Loucy (cell line): ENCODE data around the gene CD6.

Experiments used
- H2AFZ ChIP-seq: fragments of 200-600 bp; sonication (generic); 2 replicates; pipeline ENCODE4 v1.6.0; 2016; ENCODE audit warnings: antibody characterized with exemption, mild to moderate bottlenecking, low read length, moderate library complexity
- H3F3A ChIP-seq: fragments of 200-600 bp; 2 replicates; pipeline ENCODE4 v1.6.0; 2016; ENCODE audit warnings: antibody characterized with exemption, low read depth, mild to moderate bottlenecking
- H3K27me3 ChIP-seq: fragments of 200-600 bp; sonication (generic); 2 replicates; pipeline ENCODE4 v1.6.1; 2014; ENCODE audit warnings: low read length, mild to moderate bottlenecking; ENCODE audit not compliant: insufficient read depth, poor library complexity, severe bottlenecking
- H3K36me3 ChIP-seq: fragments of 200-600 bp; sonication (generic); 2 replicates; pipeline ENCODE4 v1.6.1; 2016; ENCODE audit warnings: low read length; ENCODE audit not compliant: insufficient read depth
- H3K4me1 ChIP-seq: fragments of 200-600 bp; sonication (generic); 2 replicates; pipeline ENCODE4 v1.5.1; 2014; ENCODE audit warnings: low read length, mild to moderate bottlenecking; ENCODE audit not compliant: insufficient read depth, poor library complexity, severe bottlenecking
- H3K4me2 ChIP-seq: fragments of 200-600 bp; sonication (generic); 2 replicates; pipeline ENCODE4 v1.6.0; 2014; ENCODE audit warnings: antibody characterized with exemption, low read length, low read depth, mild to moderate bottlenecking; ENCODE audit not compliant: poor library complexity, severe bottlenecking
- H3K4me3 ChIP-seq: fragments of 200-600 bp; sonication (generic); 2 replicates; pipeline ENCODE4 v1.5.1; 2014; ENCODE audit warnings: low read length, mild to moderate bottlenecking, mixed read lengths; ENCODE audit not compliant: poor library complexity, severe bottlenecking
- H3K79me2 ChIP-seq: fragments of 200-600 bp; sonication (generic); 2 replicates; pipeline ENCODE4 v1.6.1; 2014; ENCODE audit warnings: low read length; ENCODE audit not compliant: insufficient read depth
- H3K9ac ChIP-seq: fragments of 200-600 bp; sonication (generic); 2 replicates; pipeline ENCODE4 v1.6.0; 2014; ENCODE audit warnings: mild to moderate bottlenecking, low read depth, low read length, moderate library complexity; ENCODE audit not compliant: poor library complexity, severe bottlenecking
- H3K9me2 ChIP-seq: fragments of 200-600 bp; sonication (generic); replicated peaks from 2 replicates; pipeline ENCODE4 v1.6.1; 2016; ENCODE audit warnings: low read depth, low read length, mixed read lengths
- H3K9me3 ChIP-seq: fragments of 200-600 bp; sonication (generic); 2 replicates; pipeline ENCODE4 v1.6.1; 2014; ENCODE audit warnings: mild to moderate bottlenecking, antibody characterized with exemption, low read length, low read depth; ENCODE audit not compliant: insufficient read depth
- H4K20me1 ChIP-seq: fragments of 200-600 bp; sonication (generic); 2 replicates; pipeline ENCODE4 v1.6.0; 2014; ENCODE audit warnings: antibody characterized with exemption, low read length, mild to moderate bottlenecking; ENCODE audit not compliant: insufficient read depth, poor library complexity, severe bottlenecking
- EZH2phosphoT487 ChIP-seq: fragments of 200-600 bp; IDR thresholded peaks from 2 replicates; pipeline ENCODE4 v1.6.1; 2018; ENCODE audit warnings: antibody characterized with exemption, mild to moderate bottlenecking, moderate library complexity, borderline replicate concordance
- TF ChIP-seq, protein P1 (sequence below): fragments of 200-600 bp; sonication (generic); conservative IDR thresholded peaks from 2 replicates; pipeline ENCODE4 v1.5.1; 2014; ENCODE audit warnings: mild to moderate bottlenecking, antibody characterized with exemption, low read length

The CD6 gene

DNA sequence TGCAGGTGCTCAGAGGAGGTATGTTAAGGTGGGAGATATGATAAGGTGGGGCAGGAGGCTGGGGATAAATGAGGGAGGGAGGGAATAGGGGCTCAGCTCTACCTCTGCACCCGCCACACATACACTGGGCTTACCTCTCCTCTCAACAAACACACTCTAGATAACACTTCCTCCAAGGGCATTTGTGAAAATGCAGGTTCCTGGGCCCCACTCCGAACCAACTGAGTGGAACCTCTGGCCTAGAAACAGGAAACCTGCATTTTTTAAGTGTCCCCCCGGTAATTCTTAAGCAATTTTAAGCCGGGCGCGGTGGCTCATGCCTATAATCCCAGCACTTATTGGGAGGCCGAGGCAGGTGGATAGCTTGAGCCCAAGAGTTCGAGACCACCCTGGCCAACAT is 84.3 kb downstream of the CD6 start:
- no peaks in the 10 kb centered on the region for H3K4me1 ChIP-seq
- H3K79me2 ChIP-seq: no peaks in the 10 kb centered on the region
- TF ChIP-seq, protein P1, sequence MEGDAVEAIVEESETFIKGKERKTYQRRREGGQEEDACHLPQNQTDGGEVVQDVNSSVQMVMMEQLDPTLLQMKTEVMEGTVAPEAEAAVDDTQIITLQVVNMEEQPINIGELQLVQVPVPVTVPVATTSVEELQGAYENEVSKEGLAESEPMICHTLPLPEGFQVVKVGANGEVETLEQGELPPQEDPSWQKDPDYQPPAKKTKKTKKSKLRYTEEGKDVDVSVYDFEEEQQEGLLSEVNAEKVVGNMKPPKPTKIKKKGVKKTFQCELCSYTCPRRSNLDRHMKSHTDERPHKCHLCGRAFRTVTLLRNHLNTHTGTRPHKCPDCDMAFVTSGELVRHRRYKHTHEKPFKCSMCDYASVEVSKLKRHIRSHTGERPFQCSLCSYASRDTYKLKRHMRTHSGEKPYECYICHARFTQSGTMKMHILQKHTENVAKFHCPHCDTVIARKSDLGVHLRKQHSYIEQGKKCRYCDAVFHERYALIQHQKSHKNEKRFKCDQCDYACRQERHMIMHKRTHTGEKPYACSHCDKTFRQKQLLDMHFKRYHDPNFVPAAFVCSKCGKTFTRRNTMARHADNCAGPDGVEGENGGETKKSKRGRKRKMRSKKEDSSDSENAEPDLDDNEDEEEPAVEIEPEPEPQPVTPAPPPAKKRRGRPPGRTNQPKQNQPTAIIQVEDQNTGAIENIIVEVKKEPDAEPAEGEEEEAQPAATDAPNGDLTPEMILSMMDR: no peak
- no peak for TF ChIP-seq EZH2phosphoT487
- H3K4me3 ChIP-seq: no peak overlapping the region
- H2AFZ ChIP-seq: no peak overlapping the region
- H3K9ac ChIP-seq: no peak overlapping the region
- H3K36me3 ChIP-seq: no peaks in the 10 kb centered on the region
- no peaks in the 10 kb centered on the region for H3K9me3 ChIP-seq
- H3F3A ChIP-seq: no peaks in the 10 kb centered on the region
- H4K20me1 ChIP-seq: no peaks in the 10 kb centered on the region
- H3K4me2 ChIP-seq: no peak overlapping the region
- no peaks in the 10 kb centered on the region for H3K27me3 ChIP-seq
- no peaks in the 10 kb centered on the region for H3K9me2 ChIP-seq

DNA sequence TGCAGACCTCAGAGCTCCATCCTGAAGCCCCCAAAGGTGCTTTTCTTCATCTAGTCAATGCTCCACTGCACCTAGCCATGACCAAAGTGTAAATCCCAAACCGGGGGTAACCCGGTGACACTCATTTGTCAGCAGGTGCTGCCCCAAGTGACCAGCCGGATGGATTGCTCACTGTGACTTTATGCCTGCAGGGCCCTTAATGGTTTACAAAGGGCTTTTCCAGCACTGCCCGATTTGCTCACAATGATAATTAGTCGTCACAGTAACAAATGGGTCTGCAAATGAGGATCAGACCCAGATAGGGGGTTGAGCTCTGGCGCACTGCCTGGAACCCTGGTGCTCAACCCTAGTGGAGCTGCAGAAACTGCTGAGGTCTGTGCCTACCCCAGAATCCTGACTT is 85.1 kb downstream of the CD6 start:
- H4K20me1 ChIP-seq: no peaks in the 10 kb centered on the region
- H3K9me3 ChIP-seq: no peaks in the 10 kb centered on the region
- no peaks in the 10 kb centered on the region for H3K27me3 ChIP-seq
- no peak overlapping the region for H2AFZ ChIP-seq
- H3K4me3 ChIP-seq: no peak overlapping the region
- TF ChIP-seq, protein P1: no peak
- no peak for TF ChIP-seq EZH2phosphoT487
- no peak overlapping the region for H3K9ac ChIP-seq
- H3F3A ChIP-seq: no peaks in the 10 kb centered on the region
- no peak overlapping the region for H3K4me2 ChIP-seq
- H3K4me1 ChIP-seq: no peaks in the 10 kb centered on the region
- H3K9me2 ChIP-seq: no peaks in the 10 kb centered on the region
- no peaks in the 10 kb centered on the region for H3K79me2 ChIP-seq
- no peaks in the 10 kb centered on the region for H3K36me3 ChIP-seq

DNA sequence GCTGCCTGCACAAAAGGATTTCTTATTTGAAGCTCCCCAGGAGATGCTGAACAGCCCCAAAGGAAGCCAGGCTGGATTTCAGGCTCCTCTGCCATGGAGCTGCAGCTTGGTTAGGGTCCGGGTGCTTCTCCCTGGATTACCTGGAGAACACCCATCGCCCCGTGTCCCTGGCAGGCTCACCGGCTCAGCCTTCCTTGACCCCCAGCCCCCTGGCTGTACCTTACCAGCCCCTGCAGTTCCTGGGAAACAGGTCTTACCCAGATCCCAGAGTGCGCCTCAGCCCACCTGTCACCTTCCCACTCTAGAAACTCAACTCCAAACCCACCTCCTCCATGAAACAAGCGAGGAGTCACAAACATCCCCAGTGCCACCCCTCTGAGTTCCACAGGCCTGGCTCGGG is 85.5 kb downstream of the CD6 start:
- Histone ChIP-seq H3K4me1 (no peaks in the 10 kb centered on the region), H3K9me3 (no peaks in the 10 kb centered on the region), H3K79me2 (no peaks in the 10 kb centered on the region), H3K4me2 (no peak overlapping the region), H3K36me3 (no peaks in the 10 kb centered on the region), H3F3A (no peaks in the 10 kb centered on the region), H3K27me3 (no peaks in the 10 kb centered on the region), H3K9ac (no peak overlapping the region), H3K4me3 (no peak overlapping the region), H2AFZ (no peak overlapping the region), H4K20me1 (no peaks in the 10 kb centered on the region), H3K9me2 (no peaks in the 10 kb centered on the region)
- TF ChIP-seq EZH2phosphoT487: no peak

DNA sequence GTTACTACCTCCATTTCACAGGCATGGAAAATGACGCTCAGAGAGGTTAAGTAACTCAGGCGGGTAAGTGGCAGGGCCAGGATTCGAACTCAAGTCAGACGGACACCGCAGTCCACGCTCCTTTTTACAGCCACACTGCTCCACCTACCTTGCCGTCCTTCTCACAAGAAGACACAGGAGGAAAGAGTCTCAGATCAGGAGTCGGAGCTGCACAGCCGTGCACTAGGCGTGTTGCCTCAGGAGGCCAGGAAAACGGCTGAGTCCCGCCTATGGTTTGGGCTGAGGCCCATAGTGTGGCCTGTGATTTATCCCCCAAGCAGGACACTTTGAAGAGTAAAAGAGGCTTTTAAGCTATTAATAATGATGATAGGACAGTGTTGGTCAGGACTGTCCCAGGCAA is 86.1 kb downstream of the CD6 start:
- no peaks in the 10 kb centered on the region for H3K9me2 ChIP-seq

More for the DNA sequence above, 86.1 kb downstream of the CD6 start:
- H3K79me2 ChIP-seq: no peaks in the 10 kb centered on the region
- H3K9me3 ChIP-seq: no peaks in the 10 kb centered on the region
- H3K4me3 ChIP-seq: no peak overlapping the region
- no peaks in the 10 kb centered on the region for H4K20me1 ChIP-seq
- no peak overlapping the region for H2AFZ ChIP-seq
- H3K36me3 ChIP-seq: no peaks in the 10 kb centered on the region
- no peaks in the 10 kb centered on the region for H3K27me3 ChIP-seq
- H3K4me2 ChIP-seq: no peak overlapping the region
- H3K4me1 ChIP-seq: no peaks in the 10 kb centered on the region
- H3F3A ChIP-seq: no peaks in the 10 kb centered on the region
- TF ChIP-seq EZH2phosphoT487: no peak
- TF ChIP-seq, protein P1: no peak
- no peak overlapping the region for H3K9ac ChIP-seq
